Inflammatory macrophage treated with lipopolysaccharide for 4 hours (primary cell): ENCODE measurements around the gene SEC31A.
"Not testable (repeated sequence)": the region's sequence is repeated elsewhere in the genome, so short reads cannot be mapped to it uniquely, and the experiment has no call there.

Source experiments
- DNase-seq: peaks from one replicate; pipeline ENCODE4 v3.0.0-alpha.2; 2020

The SEC31A gene

DNA sequence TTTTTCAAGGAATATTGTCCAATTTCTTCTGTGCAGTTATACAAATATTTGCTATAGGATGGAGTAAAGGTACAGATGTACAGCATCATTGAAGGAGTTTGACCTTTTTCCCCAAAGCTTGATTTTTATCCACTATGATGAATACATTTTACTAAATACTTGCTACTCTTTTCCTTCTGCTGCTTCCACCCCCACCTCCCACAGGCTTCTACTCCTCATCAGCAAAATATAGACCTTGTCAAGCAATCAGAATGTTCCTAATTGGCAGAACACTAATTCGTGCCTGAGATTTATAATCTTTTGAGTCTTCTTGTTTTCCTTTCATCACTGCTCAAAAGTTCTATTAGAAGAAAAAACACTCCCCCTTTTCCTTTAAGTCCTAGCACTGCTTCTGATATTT, 5.8 kb upstream of the SEC31A start:
- no peak for DNase-seq

DNA sequence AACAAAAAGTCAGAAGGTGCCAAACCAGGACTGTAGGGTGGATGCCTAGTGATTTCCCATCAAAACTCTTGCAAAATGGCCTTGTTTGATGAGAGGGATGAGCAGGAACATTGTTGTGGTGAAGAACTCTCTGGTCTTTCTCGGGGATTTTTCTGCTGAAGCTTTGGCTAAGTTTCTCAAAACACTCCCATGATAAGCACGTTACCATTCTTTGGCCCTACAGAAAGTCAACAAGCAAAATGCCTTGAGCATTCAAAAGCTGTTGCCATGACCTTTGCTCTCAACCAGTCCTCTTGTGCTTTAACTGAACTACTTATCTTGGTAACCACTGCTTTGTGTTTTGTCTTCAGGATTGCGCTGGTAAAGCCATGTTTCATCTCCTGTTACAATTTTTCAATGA, 3.0 kb upstream of the SEC31A start:
- DNase-seq, result no peak

DNA sequence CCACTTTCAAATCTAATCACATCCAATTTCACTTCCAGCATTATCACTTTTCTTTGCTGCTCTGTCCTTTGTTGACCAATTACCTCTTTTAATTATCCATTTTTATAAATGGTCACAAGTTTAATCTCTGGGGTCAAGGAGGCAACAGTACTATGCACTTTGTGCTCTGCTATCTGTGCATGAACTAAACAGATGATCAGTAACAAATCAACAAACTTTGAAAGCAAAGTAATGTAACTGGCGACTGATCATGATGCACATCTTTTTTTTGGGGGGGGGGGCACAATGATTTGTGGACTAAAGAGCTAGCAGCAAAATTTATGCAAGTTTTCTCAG, 1.5 kb upstream of the SEC31A start:
- DNase-seq, result no peak

DNA sequence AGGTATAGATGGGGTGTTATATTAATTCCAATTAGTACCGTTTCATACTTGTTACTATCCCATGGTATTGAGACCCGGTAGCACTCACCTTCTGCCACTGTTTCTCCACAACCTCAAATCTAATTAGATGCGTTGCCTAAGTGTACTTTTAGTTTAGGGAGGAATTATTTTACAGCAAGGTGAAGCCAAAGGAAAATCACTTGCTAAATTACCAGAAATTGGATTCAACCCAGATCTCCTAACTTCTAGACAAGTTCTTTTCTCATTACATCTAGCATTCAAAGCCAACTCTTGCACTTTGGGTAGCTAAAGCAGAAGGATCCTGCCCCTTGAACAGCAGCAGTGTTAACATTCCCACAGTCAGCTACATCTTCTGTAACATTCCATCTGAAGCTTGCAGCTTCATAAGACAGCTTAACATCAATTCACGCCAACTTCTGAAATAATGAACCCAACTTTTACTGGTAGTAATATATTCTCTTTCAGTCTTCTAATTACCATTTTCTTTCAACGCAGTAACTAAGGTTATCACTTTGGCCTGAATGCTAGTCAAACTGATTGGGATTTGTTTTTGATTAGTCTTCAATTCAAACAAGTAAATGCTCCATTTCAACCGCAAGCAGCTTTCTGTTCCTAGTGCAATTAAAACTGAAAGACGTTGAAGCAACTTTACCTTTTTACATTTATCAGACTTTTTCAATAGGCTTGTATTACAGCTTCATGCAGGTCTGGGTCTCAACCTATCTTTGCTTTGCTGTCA, 934 bp upstream of the SEC31A start:
- DNase-seq, result no peak

DNA sequence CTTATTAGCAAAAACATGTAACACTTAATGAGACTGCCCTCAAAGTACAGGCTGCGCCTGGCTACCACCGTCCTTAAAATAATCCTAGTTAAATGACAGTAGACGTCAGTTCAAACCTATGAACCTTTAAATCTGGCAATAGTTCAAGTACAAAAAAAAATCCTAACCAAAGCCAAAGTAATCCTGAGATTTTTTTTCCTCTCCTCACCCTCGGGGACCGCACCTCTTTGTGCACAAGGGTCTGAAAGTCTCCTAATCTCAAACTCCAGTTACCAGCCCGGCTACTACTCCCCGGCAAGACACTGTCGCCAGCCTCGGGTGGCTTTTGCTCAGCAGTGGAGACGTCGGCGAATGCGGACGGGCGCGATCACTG, 439 bp downstream of the SEC31A start:
- no peak for DNase-seq

DNA sequence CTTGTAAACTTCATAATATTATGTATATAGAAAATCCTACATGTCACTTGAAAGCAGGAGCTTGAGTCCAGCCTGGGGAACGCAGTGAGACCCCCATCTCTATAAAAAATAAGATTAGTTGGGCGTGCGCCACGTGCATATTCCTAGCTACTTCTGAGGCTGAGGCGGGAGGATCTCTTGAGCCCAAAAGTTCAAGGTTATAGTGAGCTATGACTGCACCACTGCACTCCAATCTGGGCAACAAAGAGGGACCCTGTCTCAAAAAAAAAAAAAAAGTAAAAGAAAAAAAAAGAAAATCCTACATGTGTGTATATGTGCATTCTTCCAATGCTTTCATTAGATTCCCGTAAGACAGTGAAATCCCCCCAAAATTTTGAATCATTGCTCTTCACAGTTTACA, 1.7 kb downstream of the SEC31A start:
- no peak for DNase-seq

DNA sequence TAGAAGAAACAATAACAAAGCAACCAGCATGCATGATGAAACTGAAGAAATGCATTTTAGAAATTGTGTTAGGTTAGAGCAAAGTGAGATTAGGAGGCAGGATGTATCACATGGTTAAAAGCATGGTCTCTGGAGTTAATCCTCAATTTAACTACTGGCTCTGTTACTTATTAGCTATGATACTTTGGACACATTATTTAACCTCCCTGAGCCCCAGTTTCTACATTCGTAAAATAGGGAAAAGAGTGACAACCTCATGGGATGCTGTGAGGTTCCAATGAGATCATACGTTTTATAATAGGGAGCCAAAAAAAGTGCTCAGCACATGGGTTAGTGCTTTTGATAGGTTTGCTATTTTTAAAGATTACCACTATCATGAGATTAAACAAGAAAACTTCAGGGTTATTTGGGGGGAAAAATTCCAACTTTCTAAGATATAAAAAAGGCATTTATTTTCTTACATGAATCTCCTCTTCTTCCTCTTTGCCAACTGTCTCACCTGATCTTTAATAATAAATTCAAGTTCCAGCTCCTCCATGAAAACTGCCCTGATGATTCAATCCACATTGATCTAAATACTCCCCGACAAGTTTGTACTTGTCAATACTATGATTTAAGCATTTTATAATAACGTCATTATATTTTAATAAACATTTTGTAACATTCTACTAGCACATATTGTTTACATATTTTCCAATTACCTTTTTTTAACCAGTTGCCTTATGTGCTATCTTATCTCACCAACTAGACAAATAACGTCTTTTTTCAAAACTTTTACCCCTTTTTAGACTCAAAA, 4.6 kb downstream of the SEC31A start:
- DNase-seq, result no peak

DNA sequence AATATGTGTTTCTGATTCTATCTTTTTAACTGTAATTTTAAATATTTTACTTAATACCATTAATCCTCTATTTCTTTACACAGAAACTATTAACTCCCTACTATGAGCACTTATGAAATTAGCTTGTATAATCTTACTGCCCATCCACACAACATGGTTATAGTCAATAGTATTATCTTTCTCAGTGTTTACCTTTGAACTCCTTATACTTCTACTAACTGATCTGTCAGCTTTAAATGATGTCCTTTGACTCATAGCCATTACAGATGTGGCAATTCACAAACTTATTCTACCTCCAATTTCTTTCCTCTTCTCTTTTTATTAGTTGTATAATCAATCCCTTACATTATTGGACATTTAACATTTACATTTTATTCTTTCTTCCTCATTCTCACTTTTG, 5.5 kb downstream of the SEC31A start:
- DNase-seq, result no peak

DNA sequence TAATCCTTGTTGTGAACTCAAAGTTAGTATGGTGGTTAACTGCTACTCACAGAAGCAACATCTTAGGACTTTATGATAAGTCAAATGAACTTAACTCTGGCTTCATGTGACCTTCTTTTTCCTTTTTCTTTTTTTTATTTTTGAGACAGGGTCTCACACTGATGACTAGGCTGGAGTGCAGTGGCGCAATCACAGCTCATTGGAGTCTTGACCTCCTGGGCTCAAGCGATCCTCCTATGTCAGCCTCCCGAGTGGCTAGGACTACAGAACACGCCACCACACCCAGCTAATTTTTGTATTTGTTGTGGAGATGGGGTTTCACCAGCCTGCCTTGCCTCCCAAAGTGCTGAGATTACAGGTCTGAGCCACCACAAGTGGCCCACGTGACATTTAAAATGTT, 22.4 kb downstream of the SEC31A start:
- DNase-seq, result no peak

DNA sequence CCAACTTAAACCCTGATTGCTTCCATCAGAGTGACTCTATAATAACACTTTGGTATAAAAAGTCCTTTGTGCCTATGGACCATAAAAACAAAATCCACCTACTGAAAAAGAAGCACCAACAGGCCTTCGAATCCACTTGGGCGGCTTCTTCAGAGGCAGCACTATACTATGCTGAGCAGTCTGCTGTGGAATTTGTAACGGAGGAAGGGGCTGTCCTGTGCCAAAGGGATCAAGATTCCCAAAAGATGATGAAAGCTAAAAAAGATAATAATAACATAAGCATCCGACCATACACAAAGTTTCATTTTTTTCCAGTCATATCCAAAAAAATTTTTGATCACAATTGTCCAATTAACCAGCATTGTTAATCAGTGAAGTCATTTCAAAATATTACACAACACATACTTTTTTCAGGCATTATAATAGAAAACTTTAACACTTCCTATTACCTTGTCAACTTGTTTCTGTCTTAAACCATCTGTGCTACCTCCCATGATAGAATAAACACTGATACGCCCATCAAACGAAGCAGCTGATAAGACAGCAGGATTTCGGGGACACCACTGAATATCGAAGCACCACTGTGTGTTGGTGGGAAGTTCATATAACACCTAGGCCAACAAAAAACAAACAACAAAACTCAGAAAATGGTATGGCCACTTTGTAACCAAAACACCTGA, 24.1 kb downstream of the SEC31A start:
- DNase-seq, result no peak

DNA sequence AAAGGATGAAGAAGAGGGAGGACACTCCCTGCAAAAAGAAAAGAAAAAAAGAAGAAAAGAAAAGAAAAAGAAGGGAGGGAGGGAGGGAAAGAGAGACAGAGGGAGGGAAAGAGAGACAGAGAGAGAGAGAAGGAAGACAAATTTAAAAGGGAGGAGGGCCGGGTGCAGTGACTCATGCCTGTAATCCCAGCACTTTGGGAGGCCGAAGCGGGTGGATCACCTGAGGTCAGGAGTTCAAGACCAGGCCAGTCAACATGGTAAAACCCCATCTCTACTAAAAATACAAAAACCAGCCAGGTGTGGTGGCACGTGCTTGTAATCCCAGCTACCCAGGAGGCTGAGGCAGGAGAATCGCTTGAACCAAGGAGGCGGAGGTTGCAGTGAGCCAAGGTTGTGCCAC, 24.9 kb downstream of the SEC31A start:
- DNase-seq, result not testable (repeated sequence)

DNA sequence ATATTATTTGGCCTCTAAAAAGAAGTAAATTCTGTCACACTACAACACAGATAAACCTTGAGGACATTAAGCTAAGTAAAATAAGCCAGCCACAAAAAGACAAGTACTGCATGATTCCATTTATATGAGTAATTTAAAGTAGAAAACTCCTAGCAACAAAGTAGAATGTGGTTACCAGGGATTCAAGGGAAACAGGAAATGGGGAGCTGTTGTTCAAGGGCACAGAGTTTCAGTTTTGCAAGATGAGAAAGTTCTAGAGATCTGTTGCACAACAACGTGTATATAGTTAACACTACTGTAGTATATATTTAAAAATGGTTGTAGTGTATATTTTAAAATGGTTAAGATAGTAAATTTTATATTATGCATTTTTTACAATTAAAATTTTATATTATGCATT, 25.4 kb downstream of the SEC31A start:
- DNase-seq, result peak; percentile 94

DNA sequence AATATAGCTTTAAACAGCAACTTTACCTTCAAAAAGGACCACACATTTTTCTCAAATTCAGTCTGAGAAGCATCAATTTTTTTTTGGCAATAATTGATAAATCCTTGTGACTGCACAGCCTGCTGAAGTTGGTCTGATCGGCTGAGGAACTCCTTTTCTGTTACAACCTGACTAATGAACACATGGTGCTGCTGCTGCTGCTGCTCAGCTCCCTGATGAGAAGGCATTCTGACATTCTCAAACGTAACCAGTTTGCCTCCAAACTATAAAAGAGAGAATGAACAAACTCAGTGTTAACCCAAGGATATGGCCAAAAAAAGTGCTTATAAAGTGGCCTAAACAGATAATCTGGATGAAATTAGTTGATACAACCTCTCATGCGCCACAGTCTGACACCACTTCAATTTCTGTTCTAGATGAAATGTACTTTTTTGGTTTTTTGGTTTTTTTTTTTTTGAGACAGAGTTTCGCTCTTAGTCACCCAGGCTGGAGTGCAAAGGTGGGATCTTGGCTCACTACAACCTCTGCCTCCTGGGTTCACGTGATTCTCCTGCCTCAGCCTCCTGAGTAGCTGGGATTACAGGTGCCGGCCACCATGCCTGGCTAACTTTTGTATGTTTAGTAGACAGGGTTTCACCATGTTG, 26.5 kb downstream of the SEC31A start:
- DNase-seq, result no peak

DNA sequence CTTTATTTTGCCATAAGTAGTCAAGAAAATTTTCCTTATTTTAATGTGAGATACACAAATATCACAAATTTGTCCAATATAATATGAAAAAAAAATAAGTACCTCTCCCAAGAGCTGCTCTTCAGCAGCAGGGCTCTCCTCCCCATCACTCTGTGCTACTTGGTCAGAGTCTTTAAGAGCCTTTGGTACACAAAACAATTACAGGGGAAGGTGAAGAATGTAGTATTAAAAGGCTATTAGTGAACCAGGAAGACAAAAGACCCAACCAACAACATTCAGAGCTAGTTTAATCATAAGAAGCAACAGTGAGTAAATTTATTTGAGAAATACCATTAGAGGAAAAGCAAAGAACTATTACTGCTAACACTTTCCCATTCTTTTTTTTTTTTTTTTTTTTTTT, 29.4 kb downstream of the SEC31A start:
- no peak for DNase-seq

DNA sequence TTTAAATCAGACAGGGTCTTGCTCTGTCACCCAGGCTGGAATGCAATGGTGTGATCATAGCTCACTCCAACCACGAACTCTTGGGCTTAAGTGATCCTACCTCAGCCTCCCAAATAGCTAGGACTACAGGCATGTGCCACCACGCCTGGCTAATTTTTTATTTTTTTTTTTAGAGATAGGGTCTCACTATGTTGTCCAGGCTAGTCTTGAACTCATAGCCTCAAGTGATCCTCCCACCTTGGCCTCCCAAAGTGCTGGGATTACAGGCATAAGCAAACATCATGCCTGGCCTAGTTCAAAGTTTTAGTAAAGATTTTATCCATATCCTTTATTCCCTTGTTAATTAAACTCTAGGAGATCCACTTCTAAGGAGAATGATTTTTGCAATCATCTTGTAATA, 30.5 kb downstream of the SEC31A start:
- not testable (repeated sequence) for DNase-seq

DNA sequence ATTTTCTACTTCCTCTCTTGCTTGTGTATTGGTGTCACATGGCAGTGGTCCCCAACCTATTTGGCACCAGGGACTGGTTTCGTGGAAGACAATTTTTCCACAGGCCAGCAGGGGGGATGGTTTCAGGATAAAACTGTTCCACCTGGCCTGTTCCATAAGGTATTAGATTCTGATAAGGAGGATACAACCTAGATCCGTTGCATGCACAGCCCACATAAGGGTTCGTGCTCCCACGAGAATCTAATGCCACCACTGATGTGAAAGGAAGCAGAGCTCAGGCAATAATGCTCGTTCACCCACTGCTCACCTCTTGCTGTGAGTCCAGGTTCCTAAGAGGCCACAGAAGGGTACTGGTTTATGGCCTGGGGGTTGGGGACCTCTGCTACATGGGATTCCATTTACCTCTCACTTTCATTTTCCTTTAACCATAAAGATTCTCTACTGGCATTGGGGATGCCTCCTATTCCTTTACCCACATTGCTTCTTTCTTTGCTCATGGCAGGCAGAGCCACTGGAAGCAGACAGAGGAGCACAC, 38.1 kb downstream of the SEC31A start:
- no peak for DNase-seq

DNA sequence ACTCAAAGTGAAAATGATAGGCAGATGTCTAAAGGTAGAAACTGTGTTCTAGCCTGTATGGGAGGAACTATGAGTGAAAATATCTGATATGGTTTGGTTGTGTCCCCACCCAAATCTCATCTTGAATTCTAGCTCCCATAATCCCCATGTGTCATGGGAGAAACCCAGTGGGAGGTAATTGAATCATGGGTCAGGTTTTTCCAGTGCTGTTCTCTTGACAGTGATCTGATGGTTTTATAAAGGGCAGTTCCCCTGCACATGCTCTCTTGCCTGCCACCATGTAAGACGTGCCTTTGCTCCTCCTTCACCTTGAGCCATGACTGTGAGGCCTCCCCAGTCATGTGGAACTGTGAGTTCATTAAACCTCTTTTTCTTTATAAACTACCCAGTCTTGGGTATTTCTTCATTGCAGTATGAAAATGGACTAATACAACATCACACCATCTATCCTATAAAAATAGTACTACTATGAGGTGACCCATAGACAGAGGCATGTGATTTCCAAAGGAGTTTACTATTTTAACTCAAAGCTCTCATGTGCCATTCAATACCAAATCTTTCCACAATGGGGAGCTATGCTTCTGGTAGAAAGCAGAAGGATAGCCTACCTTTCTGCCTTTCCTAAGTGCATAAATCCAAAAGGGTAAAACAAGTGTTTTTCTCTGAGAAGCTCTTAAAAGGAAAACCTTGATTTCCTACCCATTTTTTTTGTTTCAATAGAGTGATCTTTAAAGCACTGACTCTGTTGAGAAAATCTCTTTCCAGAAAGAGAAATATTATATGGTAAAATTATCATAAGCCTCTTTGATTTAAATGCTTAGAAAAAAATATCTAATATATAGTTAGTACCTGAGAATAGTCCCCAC, 38.8 kb downstream of the SEC31A start:
- peak; percentile 20 for DNase-seq

DNA sequence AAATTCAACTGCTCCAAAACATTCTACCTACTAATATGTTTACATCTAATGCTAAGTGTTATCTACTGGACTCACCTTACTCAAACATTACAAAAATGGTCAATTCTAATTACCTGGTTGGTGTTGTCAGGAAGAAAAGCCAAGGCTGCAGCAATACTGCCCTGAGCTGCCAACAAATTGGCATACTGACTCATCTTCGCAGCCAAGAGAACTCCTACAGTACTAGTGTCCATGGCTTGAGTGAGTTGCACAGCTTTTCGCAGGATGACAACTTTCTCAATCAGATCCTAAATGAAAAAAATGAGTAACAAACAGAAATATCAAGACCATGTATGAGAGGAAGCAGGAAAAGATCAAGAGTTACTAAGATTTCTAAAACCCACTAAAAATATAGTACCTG, 39.6 kb downstream of the SEC31A start:
- DNase-seq, result no peak

DNA sequence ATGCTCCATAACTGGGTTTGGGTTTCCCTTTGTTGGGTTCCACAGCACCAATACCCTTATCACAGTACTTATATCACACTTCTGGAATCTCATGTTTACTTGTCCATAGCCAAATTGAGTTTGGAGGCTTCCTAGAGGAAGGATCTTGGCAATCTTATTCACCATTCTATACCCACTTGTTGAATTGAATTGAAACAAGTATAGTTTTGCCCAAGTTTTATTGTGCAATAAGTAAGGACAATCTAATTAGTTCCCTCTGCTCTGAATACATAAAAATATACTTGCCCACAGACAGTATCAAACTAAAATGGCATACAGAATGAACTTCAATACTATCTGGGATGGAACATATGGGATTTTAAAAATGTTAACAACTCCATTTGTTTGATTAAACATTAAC, 40.3 kb downstream of the SEC31A start:
- DNase-seq, result no peak

DNA sequence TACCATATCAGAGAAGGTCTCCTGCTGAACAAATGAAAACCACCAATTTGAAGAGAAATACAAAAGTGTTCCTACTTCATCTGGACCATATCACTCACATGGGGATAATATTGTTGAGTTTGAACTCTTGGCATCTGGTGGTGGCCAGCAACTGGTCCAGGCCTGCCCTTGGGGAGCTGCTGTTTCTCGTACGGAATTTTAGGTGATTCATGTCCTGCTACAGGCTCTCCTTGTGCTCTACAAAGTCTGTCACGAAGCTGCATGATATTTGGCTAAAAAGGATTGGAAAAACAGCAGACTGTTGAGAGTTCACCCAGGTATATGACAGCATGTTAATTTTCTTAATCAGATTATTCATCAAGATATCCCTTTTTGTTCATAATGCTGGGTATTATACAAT, 42.2 kb downstream of the SEC31A start:
- DNase-seq, result no peak

DNA sequence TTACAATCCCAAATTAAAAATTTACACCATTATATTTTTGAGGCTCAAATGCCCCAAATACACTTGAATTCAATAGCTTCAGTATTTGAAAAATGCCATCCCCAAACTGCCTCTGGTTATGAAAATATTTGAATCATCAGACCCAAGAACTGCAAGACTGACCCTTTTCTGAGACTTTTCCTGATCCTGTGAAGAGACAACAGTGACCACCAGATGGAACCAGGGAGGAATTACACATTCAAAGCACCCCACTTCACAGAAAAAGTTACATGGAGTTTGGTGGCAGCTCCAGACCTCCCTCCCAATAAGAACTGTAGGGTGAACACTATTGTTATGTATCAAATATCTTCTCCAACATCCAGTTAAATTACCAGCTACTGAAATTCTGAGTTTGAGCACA, 48.4 kb downstream of the SEC31A start:
- DNase-seq, result no peak

DNA sequence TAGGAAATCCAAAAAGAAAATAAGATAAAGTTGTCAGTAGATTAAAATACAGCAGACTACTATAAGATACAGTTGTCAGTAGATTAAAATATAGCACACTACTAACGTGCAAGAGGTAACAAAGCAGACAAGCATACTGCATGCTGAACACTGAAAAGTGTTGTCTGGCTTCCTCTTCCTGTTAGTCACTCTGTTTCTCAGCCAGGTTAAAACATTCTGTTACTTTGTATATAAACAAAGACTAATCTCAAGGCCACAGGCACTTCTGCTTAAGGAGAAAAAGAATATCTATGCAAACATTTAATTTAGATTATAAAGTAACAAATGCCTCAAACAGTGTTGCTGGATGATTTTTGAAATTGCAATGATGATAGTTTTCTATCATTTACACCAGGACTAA, 51.3 kb downstream of the SEC31A start:
- no peak for DNase-seq
